ENCODE results near the gene RIMKLA.
A peak's percentile ranks its signal among the peaks of the same experiment; 100 is the strongest.

The RIMKLA gene

DNA sequence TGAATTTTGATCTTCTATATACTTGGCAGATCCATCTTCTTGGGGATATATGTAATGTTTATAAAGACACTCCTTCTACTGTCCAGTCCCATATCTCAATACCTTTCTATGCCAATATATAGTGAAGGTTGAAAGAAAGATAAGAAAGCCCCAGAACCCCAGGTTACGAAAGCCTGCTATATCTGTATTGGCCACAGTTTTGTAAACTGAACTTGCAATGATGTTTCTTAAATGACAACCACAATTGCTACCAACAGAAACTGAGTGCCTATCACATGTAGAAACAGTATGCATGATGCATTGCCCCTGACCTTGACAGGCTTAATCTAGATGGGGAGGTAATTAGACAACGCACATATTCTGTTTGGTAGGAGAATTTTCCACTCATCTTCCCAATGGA lies 7.8 kb upstream of the RIMKLA start:
- no peak overlapping the region for H3K4me3 ChIP-seq (ENCODE audit: low read depth, low read length)
- no peaks in the 10 kb centered on the region for H3K9me3 ChIP-seq (ENCODE audit: control insufficient read depth, insufficient read depth, low read depth, low read length)
- H3K4me1 ChIP-seq (ENCODE audit: control insufficient read depth, insufficient read depth, low read length), result no peaks in the 10 kb centered on the region
- H3K9ac ChIP-seq (ENCODE audit: low read length), result no peak overlapping the region
- H3K36me3 ChIP-seq (ENCODE audit: control insufficient read depth, insufficient read depth, low read length), result no peaks in the 10 kb centered on the region
- H3K27ac ChIP-seq (ENCODE audit: low read depth, low read length), result no peak overlapping the region
- H3K27me3 ChIP-seq (ENCODE audit: control insufficient read depth, insufficient read depth, low read length), result peaks cover 4% of the 10 kb centered on the region; the same call in 1 of the 2 replicates

- Histone ChIP-seq H3K9ac (ENCODE audit: low read length) (no peak overlapping the region), H3K27me3 (ENCODE audit: control insufficient read depth, insufficient read depth, low read length) (peaks cover 46% of the 10 kb centered on the region), H3K36me3 (ENCODE audit: control insufficient read depth, insufficient read depth, low read length) (no peaks in the 10 kb centered on the region), H3K4me1 (ENCODE audit: control insufficient read depth, insufficient read depth, low read length) (0 out of 2 replicates have a peak, but pooled peaks cover 1% of the 10 kb centered on the region), H3K27ac (ENCODE audit: low read depth, low read length) (no peak overlapping the region), H3K9me3 (ENCODE audit: control insufficient read depth, insufficient read depth, low read depth, low read length) (no peaks in the 10 kb centered on the region), H3K4me3 (ENCODE audit: low read depth, low read length) (peak overlapping the region; percentile 76)
Measured at GRCh38 chr1:42379794-42380585, 602 bp upstream of the RIMKLA start.

DNA sequence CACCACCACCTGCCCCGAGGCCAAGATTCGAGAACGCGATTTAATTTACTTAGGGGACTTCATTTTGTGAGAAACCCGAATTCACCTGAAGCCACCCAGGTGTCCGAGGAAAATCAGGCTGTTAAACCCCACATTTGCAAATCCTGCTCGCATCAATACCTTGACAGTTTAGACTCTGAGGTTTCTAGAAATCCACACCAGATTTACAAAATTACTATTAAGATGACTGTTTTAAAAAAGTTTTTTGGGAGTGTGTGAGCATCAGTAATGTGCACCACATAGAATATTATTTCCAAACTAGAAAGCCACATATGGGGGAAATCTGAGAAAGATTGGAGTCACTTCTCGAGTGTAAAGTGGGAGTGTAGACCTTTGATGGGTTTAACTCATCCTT lies 685 bp downstream of the RIMKLA start:
- no peaks in the 10 kb centered on the region for H3K36me3 ChIP-seq (ENCODE audit: control insufficient read depth, insufficient read depth, low read length)
- H3K9ac ChIP-seq (ENCODE audit: low read length), result no peak overlapping the region
- H3K4me1 ChIP-seq (ENCODE audit: control insufficient read depth, insufficient read depth, low read length), result peaks cover 3% of the 10 kb centered on the region; the same call in 1 of the 2 replicates
- H3K9me3 ChIP-seq (ENCODE audit: control insufficient read depth, insufficient read depth, low read depth, low read length), result no peaks in the 10 kb centered on the region
- H3K27me3 ChIP-seq (ENCODE audit: control insufficient read depth, insufficient read depth, low read length), result peaks cover 46% of the 10 kb centered on the region
- H3K4me3 ChIP-seq (ENCODE audit: low read depth, low read length), result peak overlapping the region; percentile 76
- H3K27ac ChIP-seq (ENCODE audit: low read depth, low read length), result no peak overlapping the region

DNA sequence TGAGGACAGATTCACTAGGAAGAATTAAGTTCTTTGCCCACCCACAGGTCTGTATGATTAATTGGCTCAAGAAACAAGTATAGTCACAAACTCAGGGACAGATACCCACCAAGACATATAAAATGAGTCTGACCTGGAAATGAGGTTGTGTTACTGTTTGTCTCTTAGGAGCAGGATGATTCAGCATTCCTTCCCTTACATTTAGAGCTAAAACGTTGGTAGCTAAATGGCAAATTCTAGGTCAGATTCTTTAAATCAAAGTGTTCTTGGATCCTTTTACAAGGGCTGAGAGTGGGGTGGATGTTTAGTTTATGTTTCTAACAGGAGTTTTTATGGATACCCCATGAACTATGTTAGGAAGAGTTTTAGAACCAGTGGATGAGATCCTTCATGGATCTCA lies 4.7 kb downstream of the RIMKLA start:
- H3K9ac ChIP-seq (ENCODE audit: low read length), result no peak overlapping the region
- H3K27me3 ChIP-seq (ENCODE audit: control insufficient read depth, insufficient read depth, low read length), result peaks cover 34% of the 10 kb centered on the region
- no peak overlapping the region for H3K27ac ChIP-seq (ENCODE audit: low read depth, low read length)
- H3K9me3 ChIP-seq (ENCODE audit: control insufficient read depth, insufficient read depth, low read depth, low read length), result no peaks in the 10 kb centered on the region
- H3K36me3 ChIP-seq (ENCODE audit: control insufficient read depth, insufficient read depth, low read length), result no peaks in the 10 kb centered on the region
- peaks cover 3% of the 10 kb centered on the region; the same call in 1 of the 2 replicates for H3K4me1 ChIP-seq (ENCODE audit: control insufficient read depth, insufficient read depth, low read length)
- no peak overlapping the region for H3K4me3 ChIP-seq (ENCODE audit: low read depth, low read length)

GRCh38 chr1:42386051-42386450 lies 5.5 kb downstream of the RIMKLA start:
- Histone ChIP-seq H3K27me3 (ENCODE audit: control insufficient read depth, insufficient read depth, low read length) (peaks cover 29% of the 10 kb centered on the region), H3K4me3 (ENCODE audit: low read depth, low read length) (no peak overlapping the region), H3K9ac (ENCODE audit: low read length) (no peak overlapping the region), H3K36me3 (ENCODE audit: control insufficient read depth, insufficient read depth, low read length) (no peaks in the 10 kb centered on the region), H3K9me3 (ENCODE audit: control insufficient read depth, insufficient read depth, low read depth, low read length) (no peaks in the 10 kb centered on the region), H3K4me1 (ENCODE audit: control insufficient read depth, insufficient read depth, low read length) (peaks cover 3% of the 10 kb centered on the region; the same call in 1 of the 2 replicates), H3K27ac (ENCODE audit: low read depth, low read length) (no peak overlapping the region)

GRCh38 chr1:42392255-42392654 lies 11.7 kb downstream of the RIMKLA start:
- no peak overlapping the region for H3K4me3 ChIP-seq (ENCODE audit: low read depth, low read length)
- H3K4me1 ChIP-seq (ENCODE audit: control insufficient read depth, insufficient read depth, low read length), result no peaks in the 10 kb centered on the region
- H3K36me3 ChIP-seq (ENCODE audit: control insufficient read depth, insufficient read depth, low read length), result no peaks in the 10 kb centered on the region
- no peaks in the 10 kb centered on the region for H3K9me3 ChIP-seq (ENCODE audit: control insufficient read depth, insufficient read depth, low read depth, low read length)
- H3K9ac ChIP-seq (ENCODE audit: low read length), result no peak overlapping the region
- no peak overlapping the region for H3K27ac ChIP-seq (ENCODE audit: low read depth, low read length)
- H3K27me3 ChIP-seq (ENCODE audit: control insufficient read depth, insufficient read depth, low read length), result no peaks in the 10 kb centered on the region; the same call in 1 of the 2 replicates

DNA sequence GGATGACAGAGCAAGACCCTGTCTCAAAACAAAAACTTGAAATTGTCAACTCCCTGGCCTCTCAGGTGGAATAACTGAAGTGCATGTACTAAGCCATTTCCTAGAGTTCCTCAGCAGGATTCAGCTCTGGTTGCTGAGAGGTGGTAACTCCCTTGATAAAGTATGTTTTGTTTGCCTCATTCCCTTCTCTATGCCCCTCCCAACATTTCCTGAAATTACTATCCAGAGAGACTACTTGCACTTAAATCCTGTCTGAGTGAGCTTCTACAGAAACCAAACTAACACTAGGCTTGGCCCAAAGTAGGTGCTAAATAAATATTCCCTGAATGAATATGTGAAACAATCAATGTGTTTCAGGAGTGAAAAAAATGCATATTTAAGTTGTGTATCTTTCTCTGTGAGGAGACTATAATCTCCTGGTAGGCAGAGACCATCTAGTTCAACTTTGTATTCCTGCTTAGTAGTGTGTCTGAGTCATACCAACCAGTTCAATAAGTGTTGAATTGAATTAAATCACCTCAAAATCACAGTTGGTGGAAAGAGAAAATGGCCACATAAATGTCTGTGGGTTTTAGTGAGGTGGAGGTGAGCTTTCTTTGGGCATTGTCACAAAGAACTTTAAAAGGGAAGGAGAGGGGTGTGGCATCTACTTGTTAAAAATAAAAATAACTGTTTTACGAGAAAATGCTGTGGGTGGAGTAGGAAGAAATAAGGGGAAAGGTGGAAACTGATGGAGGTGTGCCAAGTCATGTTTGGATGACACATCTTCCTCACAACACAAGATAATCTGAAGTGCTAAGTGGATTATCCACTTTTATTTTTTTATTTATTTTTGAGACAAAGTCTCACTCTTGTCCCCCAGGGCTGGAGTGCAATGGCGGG lies 12.6 kb downstream of the RIMKLA start:
- no peaks in the 10 kb centered on the region for H3K9me3 ChIP-seq (ENCODE audit: control insufficient read depth, insufficient read depth, low read depth, low read length)
- H3K36me3 ChIP-seq (ENCODE audit: control insufficient read depth, insufficient read depth, low read length), result no peaks in the 10 kb centered on the region
- H3K27me3 ChIP-seq (ENCODE audit: control insufficient read depth, insufficient read depth, low read length), result no peaks in the 10 kb centered on the region; the same call in 1 of the 2 replicates
- H3K9ac ChIP-seq (ENCODE audit: low read length), result no peak overlapping the region
- no peak overlapping the region for H3K27ac ChIP-seq (ENCODE audit: low read depth, low read length)
- no peaks in the 10 kb centered on the region for H3K4me1 ChIP-seq (ENCODE audit: control insufficient read depth, insufficient read depth, low read length)
- no peak overlapping the region for H3K4me3 ChIP-seq (ENCODE audit: low read depth, low read length)

- Histone ChIP-seq H3K36me3 (ENCODE audit: control insufficient read depth, insufficient read depth, low read length) (no peaks in the 10 kb centered on the region), H3K27me3 (ENCODE audit: control insufficient read depth, insufficient read depth, low read length) (no peaks in the 10 kb centered on the region), H3K9ac (ENCODE audit: low read length) (no peak overlapping the region), H3K4me1 (ENCODE audit: control insufficient read depth, insufficient read depth, low read length) (no peaks in the 10 kb centered on the region), H3K4me3 (ENCODE audit: low read depth, low read length) (no peak overlapping the region), H3K9me3 (ENCODE audit: control insufficient read depth, insufficient read depth, low read depth, low read length) (no peaks in the 10 kb centered on the region), H3K27ac (ENCODE audit: low read depth, low read length) (no peak overlapping the region)
Measured at GRCh38 chr1:42399315-42400100, 18.9 kb downstream of the RIMKLA start.

- no peaks in the 10 kb centered on the region for H3K4me1 ChIP-seq (ENCODE audit: control insufficient read depth, insufficient read depth, low read length)
- H3K4me3 ChIP-seq (ENCODE audit: low read depth, low read length), result no peak overlapping the region
- H3K27me3 ChIP-seq (ENCODE audit: control insufficient read depth, insufficient read depth, low read length), result no peaks in the 10 kb centered on the region
- H3K27ac ChIP-seq (ENCODE audit: low read depth, low read length), result no peak overlapping the region
- no peak overlapping the region for H3K9ac ChIP-seq (ENCODE audit: low read length)
- no peaks in the 10 kb centered on the region for H3K9me3 ChIP-seq (ENCODE audit: control insufficient read depth, insufficient read depth, low read depth, low read length)
- no peaks in the 10 kb centered on the region; the same call in 1 of the 2 replicates for H3K36me3 ChIP-seq (ENCODE audit: control insufficient read depth, insufficient read depth, low read length)
Measured at GRCh38 chr1:42403880-42404400, 23.3 kb downstream of the RIMKLA start.
